A673 (cell line): ENCODE data around the gene NLGN4Y. TPM values are rescaled to one million over a fixed set of nuclear protein-coding genes. Genes with fewer than 3 reads are reported as not detected.

Experiments
- BruUV-seq: library from RNA; stranded (reverse); fragments of 400-500 nt; replicated peaks from 2 replicates; lab custom pipeline; 2021; lab: Mats Ljungman, UMichigan
- CTCF ChIA-PET: fragments of 300-600 bp; sonication (Branson Sonifier 250); formaldehyde crosslinking; loops from one replicate; lab custom pipeline; 2022; ENCODE audit warnings: antibody characterized with exemption; lab: Charles Lee
- POLR2A ChIA-PET: fragments of 300-600 bp; sonication (Branson Sonifier 250); formaldehyde crosslinking; loops from one replicate; lab custom pipeline; 2022; ENCODE audit warnings: antibody characterized with exemption; ENCODE audit not compliant: low non-redundant PET; lab: Charles Lee
- DNase-seq: peaks from one replicate; pipeline ENCODE4 v3.0.0-alpha.2; 2015; ENCODE audit warnings: low spot score
- H3K27ac ChIP-seq: fragments of 200-600 bp; sonication (generic); 2 replicates; pipeline ENCODE4 v1.5.1; 2016; ENCODE audit warnings: mixed run types, low read depth, mild to moderate bottlenecking, mixed read lengths, antibody characterized with exemption, low read length; ENCODE audit not compliant: poor library complexity, severe bottlenecking
- H3K27me3 ChIP-seq: fragments of 200-600 bp; sonication (generic); replicated peaks from 2 replicates; pipeline ENCODE4 v1.6.1; 2017; ENCODE audit warnings: mixed run types, low read depth, mild to moderate bottlenecking, mixed read lengths, antibody characterized with exemption, low read length; ENCODE audit not compliant: insufficient read depth, poor library complexity
- H3K36me3 ChIP-seq: fragments of 200-600 bp; sonication (generic); 2 replicates; pipeline ENCODE4 v1.6.1; 2016; ENCODE audit warnings: mixed run types, mild to moderate bottlenecking, mixed read lengths, antibody characterized with exemption, low read length; ENCODE audit not compliant: insufficient read depth, poor library complexity, severe bottlenecking
- H3K4me1 ChIP-seq: fragments of 200-600 bp; sonication (generic); 2 replicates; pipeline ENCODE4 v1.6.1; 2017; ENCODE audit warnings: mixed run types, mild to moderate bottlenecking, mixed read lengths, antibody characterized with exemption, low read length; ENCODE audit not compliant: insufficient read depth, poor library complexity, severe bottlenecking
- H3K4me3 ChIP-seq: fragments of 200-600 bp; sonication (generic); 2 replicates; pipeline ENCODE4 v1.5.1; 2016; ENCODE audit warnings: low read depth, mixed run types, mild to moderate bottlenecking, mixed read lengths, low read length; ENCODE audit not compliant: poor library complexity, severe bottlenecking
- H3K9me3 ChIP-seq: fragments of 200-600 bp; sonication (generic); 2 replicates; pipeline ENCODE4 v1.6.1; 2016; ENCODE audit warnings: mixed run types, low read depth, mild to moderate bottlenecking, mixed read lengths, antibody characterized with exemption, low read length; ENCODE audit not compliant: poor library complexity, severe bottlenecking
- CTCF ChIP-seq: fragments of 300-800, 200-600 bp; sonication (generic); conservative IDR thresholded peaks from 2 replicates; pipeline ENCODE4 v1.5.1; 2017; ENCODE audit warnings: low read depth, mild to moderate bottlenecking, antibody characterized with exemption, low read length, moderate library complexity, mixed read lengths
- EZH2 ChIP-seq: fragments of 200-600 bp; sonication (generic); IDR thresholded peaks from 2 replicates; pipeline ENCODE4 v1.6.1; 2017; ENCODE audit warnings: borderline replicate concordance, low read depth, mild to moderate bottlenecking, mixed read lengths, antibody characterized with exemption, low read length; ENCODE audit not compliant: poor library complexity, severe bottlenecking
- intact Hi-C: fragments of 100-400 bp; cut with micrococcal nuclease; formaldehyde crosslinking; loops from one replicate; pipeline ENCODE4 v1.10.0; 2022; ENCODE audit not compliant: unreplicated experiment
- total RNA-seq: library from RNA; stranded (reverse); gene quantifications from 2 replicates; pipeline ENCODE4 v1.2.3, GENCODE V29; 2021

Gene NLGN4Y
- total RNA-seq, 1 experiment from 2014 or later = not detected

- H3K4me3 ChIP-seq = no peak overlapping the region
- CTCF ChIA-PET = no interaction called here
- no peak for TF ChIP-seq EZH2
- TF ChIP-seq CTCF = no peak
- DNase-seq = no peak
- POLR2A ChIA-PET = no interaction called here
- no TSS peak for BruUV-seq
- no peaks in the 10 kb centered on the region for H3K4me1 ChIP-seq
- no peak overlapping the region for H3K27ac ChIP-seq
- intact Hi-C loops = no loop called here
- no peaks in the 10 kb centered on the region for H3K36me3 ChIP-seq
- H3K27me3 ChIP-seq = no peaks in the 10 kb centered on the region
- H3K9me3 ChIP-seq = no peaks in the 10 kb centered on the region
Measured at GRCh38 chrY:14618513-14618912, 94.2 kb downstream of the NLGN4Y start.

GRCh38 chrY:14628208-14628607 lies 103.9 kb downstream of the NLGN4Y start:
- no TSS peak for BruUV-seq
- TF ChIP-seq CTCF (no peak), EZH2 (no peak)
- Histone ChIP-seq H3K9me3 (no peaks in the 10 kb centered on the region), H3K36me3 (no peaks in the 10 kb centered on the region), H3K4me1 (no peaks in the 10 kb centered on the region), H3K27me3 (no peaks in the 10 kb centered on the region), H3K4me3 (no peak overlapping the region), H3K27ac (no peak overlapping the region)
- ChIA-PET CTCF (no interaction called here), POLR2A (no interaction called here)
- intact Hi-C loops = no loop called here
- DNase-seq = no peak

GRCh38 chrY:14631676-14632075 lies 107.3 kb downstream of the NLGN4Y start:
- Histone ChIP-seq H3K27ac (no peak overlapping the region), H3K9me3 (no peaks in the 10 kb centered on the region), H3K36me3 (no peaks in the 10 kb centered on the region), H3K27me3 (no peaks in the 10 kb centered on the region), H3K4me3 (no peak overlapping the region), H3K4me1 (no peaks in the 10 kb centered on the region)
- intact Hi-C loops = no loop called here
- TF ChIP-seq CTCF (no peak), EZH2 (no peak)
- BruUV-seq = no TSS peak
- ChIA-PET CTCF (no interaction called here), POLR2A (no interaction called here)
- DNase-seq = no peak
